SK-N-SH (cell line): ENCODE measurements around the gene AUTS2. TPM values are rescaled to one million over a fixed set of nuclear protein-coding genes. Genes with fewer than 3 reads are reported as not detected.

Experiments used
- CTCF ChIA-PET: fragments of 300-600, 350-600 bp; formaldehyde crosslinking; extraction: SDS; loops from one replicate; lab custom pipeline; 2021; lab: Yijun Ruan, JAX
- POLR2A ChIA-PET: fragments of 350-600 bp; sonication (Branson Sonifier 250); formaldehyde crosslinking; extraction: SDS; loops from one replicate; lab custom pipeline; 2020; ENCODE audit warnings: antibody characterized with exemption, inconsistent platforms; lab: Yijun Ruan, JAX
- DNase-seq: peaks from one replicate; pipeline ENCODE4 v3.0.0; 2012
- H2AFZ ChIP-seq: fragments of 200-600 bp; sonication (generic); 2 replicates; pipeline ENCODE4 v1.8.1; 2016; ENCODE audit warnings: antibody characterized with exemption, mild to moderate bottlenecking, low read depth
- H3F3A ChIP-seq: fragments of 200-600 bp; sonication (generic); replicated peaks from 2 replicates; pipeline ENCODE3; 2016; ENCODE audit warnings: antibody characterized with exemption, mild to moderate bottlenecking; ENCODE audit not compliant: insufficient read depth
- H3K27ac ChIP-seq, 2 experiments: fragments of 200-500 bp in 1 of 2; fragments of 200-600 bp in 1 of 2; sonication (Bioruptor generic) in 1 of 2; sonication (generic), shearing (Covaris generic) in 1 of 2; 2 replicates each; pipeline versions ENCODE4 v1.5.1 to v1.6.1; 2014 to 2016; ENCODE audit warnings: low read depth in 2 of 2, inconsistent platforms in 1 of 2, low read length in 1 of 2, mild to moderate bottlenecking in 1 of 2, mixed read lengths in 1 of 2
- H3K27me3 ChIP-seq: fragments of 200-600 bp; sonication (generic), shearing (Covaris generic); 2 replicates; pipeline ENCODE4 v1.6.1; 2016; ENCODE audit warnings: mixed run types; ENCODE audit not compliant: insufficient read depth
- H3K36me3 ChIP-seq, 2 experiments: fragments of 200-500 bp in 1 of 2; fragments of 200-600 bp in 1 of 2; sonication (Bioruptor generic) in 1 of 2; sonication (generic) in 1 of 2; replicated peaks in 1 of 2; 2 replicates each; pipeline versions ENCODE3 to v1.5.1; 2014 to 2016; ENCODE audit warnings: low read length in 1 of 2, mild to moderate bottlenecking in 1 of 2; ENCODE audit not compliant: insufficient read depth in 2 of 2, control insufficient read depth in 1 of 2
- H3K4me1 ChIP-seq, 2 experiments: fragments of 200-500 bp in 1 of 2; fragments of 200-600 bp in 1 of 2; sonication (Bioruptor generic) in 1 of 2; sonication (generic), shearing (Covaris generic) in 1 of 2; 2 replicates each; pipeline versions ENCODE4 v1.5.1 to v1.6.1; 2014 to 2016; ENCODE audit warnings: low read depth in 1 of 2, low read length in 1 of 2, mixed run types in 1 of 2; ENCODE audit not compliant: insufficient read depth in 2 of 2, control insufficient read depth in 1 of 2
- H3K4me2 ChIP-seq: fragments of 200-600 bp; sonication (generic), shearing (Covaris generic); 2 replicates; pipeline ENCODE4 v1.6.1; 2017; ENCODE audit warnings: mixed run types
- H3K4me3 ChIP-seq, 2 experiments: fragments of 200-500 bp in 1 of 2; fragments of 200-600 bp in 1 of 2; sonication (Bioruptor generic) in 1 of 2; sonication (generic), shearing (Covaris generic) in 1 of 2; 2 replicates each; pipeline versions ENCODE4 v1.5.1 to v1.8.1; 2014 to 2016; ENCODE audit warnings: low read depth in 2 of 2, inconsistent platforms in 1 of 2, low read length in 1 of 2, mild to moderate bottlenecking in 1 of 2, mixed read lengths in 1 of 2, moderate library complexity in 1 of 2
- H3K79me2 ChIP-seq: fragments of 200-600 bp; sonication (generic); 2 replicates; pipeline ENCODE4 v1.8.1; 2017; ENCODE audit warnings: mild to moderate bottlenecking; ENCODE audit not compliant: insufficient read depth
- H3K9ac ChIP-seq: fragments of 200-600 bp; sonication (generic); 2 replicates; pipeline ENCODE4 v1.6.1; 2017; ENCODE audit warnings: mixed run types
- H3K9me2 ChIP-seq: fragments of 200-600 bp; sonication (generic); 2 replicates; pipeline ENCODE4 v1.6.1; 2017; ENCODE audit warnings: mixed run types
- H3K9me3 ChIP-seq: fragments of 200-600 bp; sonication (generic); 2 replicates; pipeline ENCODE4 v1.6.1; 2017; ENCODE audit warnings: mixed run types, mild to moderate bottlenecking, moderate library complexity
- H4K20me1 ChIP-seq: fragments of 200-600 bp; sonication (generic); 2 replicates; pipeline ENCODE4 v1.6.1; 2017; ENCODE audit warnings: mild to moderate bottlenecking, mixed run types; ENCODE audit not compliant: insufficient read depth
- CHD2 ChIP-seq: fragments of 150-350 bp; IDR thresholded peaks from 2 replicates; pipeline ENCODE4 v1.6.1; 2018; ENCODE audit warnings: low read length; ENCODE audit not compliant: partially characterized antibody
- ELF1 ChIP-seq: IDR thresholded peaks from 2 replicates; pipeline ENCODE4 v1.4.0; 2012
- GABPA ChIP-seq: IDR thresholded peaks from 2 replicates; pipeline ENCODE4 v1.4.0; 2012; ENCODE audit warnings: low read depth, mild to moderate bottlenecking
- JUND ChIP-seq: IDR thresholded peaks from 2 replicates; pipeline ENCODE4 v1.4.0; 2012
- MEF2A ChIP-seq: IDR thresholded peaks from 2 replicates; pipeline ENCODE4 v1.4.0; 2012; ENCODE audit warnings: low read depth, borderline replicate concordance
- NRF1 ChIP-seq: IDR thresholded peaks from 2 replicates; pipeline ENCODE4 v1.6.1; 2012; ENCODE audit warnings: low read depth, mild to moderate bottlenecking, low read length
- RAD21 ChIP-seq: IDR thresholded peaks from 2 replicates; pipeline ENCODE4 v1.6.1; 2012; ENCODE audit warnings: mild to moderate bottlenecking, low read length
- RCOR1 ChIP-seq: fragments of 150-350 bp; IDR thresholded peaks from 2 replicates; pipeline ENCODE4 v1.6.1; 2017; ENCODE audit warnings: antibody characterized with exemption, low read length
- RFX5 ChIP-seq: IDR thresholded peaks from 2 replicates; pipeline ENCODE4 v1.6.1; 2012; ENCODE audit warnings: mild to moderate bottlenecking, improper control_type of control experiment, low read length
- SIN3A ChIP-seq: IDR thresholded peaks from 2 replicates; pipeline ENCODE4 v1.6.1; 2012; ENCODE audit warnings: low read depth, mild to moderate bottlenecking, low read length, moderate library complexity, borderline replicate concordance
- SMC3 ChIP-seq: IDR thresholded peaks from 2 replicates; pipeline ENCODE4 v1.6.1; 2012; ENCODE audit warnings: low read depth, low read length, improper control_type of control experiment
- TCF12 ChIP-seq: IDR thresholded peaks from 2 replicates; pipeline ENCODE4 v1.4.0; 2012
- WGBS: methylation state at CpG from one replicate; pipeline ENCODE4 v1.1.6; 2017; ENCODE audit warnings: low lambda C conversion rate; 5-methylcytosine and 5-hydroxymethylcytosine counted together
- polyA plus RNA-seq, 3 experiments: library from polyadenylated mRNA; depleted of rRNA; stranded (reverse); fragments of >200 nt; gene quantifications; 2 replicates each; pipeline ENCODE4 v1.2.3, GENCODE V29; 2012
- TF ChIP-seq, protein P1 (sequence below): IDR thresholded peaks from 2 replicates; pipeline ENCODE4 v1.4.0; 2012; ENCODE audit warnings: low read depth
- TF ChIP-seq, protein P2 (sequence below): fragments of 200-600 bp; sonication (generic); IDR thresholded peaks from 2 replicates; pipeline ENCODE4 v1.6.1; 2017; ENCODE audit warnings: antibody characterized with exemption, mild to moderate bottlenecking, moderate library complexity

The AUTS2 gene
- polyA plus RNA-seq, 1 of the 3 experiments (the other 2 are of a cell fraction) = 15.6 TPM

DNA sequence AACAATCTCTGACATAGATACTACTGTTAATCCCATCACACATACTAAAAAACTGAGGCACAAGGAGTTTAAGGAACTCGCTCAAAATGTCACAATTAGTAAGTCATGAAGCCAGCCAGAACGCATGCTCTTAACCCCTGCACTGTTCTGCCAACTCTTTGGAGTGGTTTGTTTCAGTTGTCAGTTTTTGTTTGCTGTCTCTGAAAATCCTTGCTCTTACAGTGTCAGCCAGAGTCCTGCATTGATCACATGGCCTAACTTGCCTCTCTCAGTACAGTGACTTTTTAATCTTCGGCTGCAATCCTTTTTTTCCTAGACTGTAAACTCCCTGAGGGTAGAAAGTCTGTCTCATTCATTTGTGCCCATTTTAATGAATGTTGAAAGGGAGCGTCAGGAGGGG, 753.8 kb downstream of the AUTS2 start:
- no peaks in the 10 kb centered on the region for H3K36me3 ChIP-seq
- no peaks in the 10 kb centered on the region for H3F3A ChIP-seq
- no peak for TF ChIP-seq CHD2
- TF ChIP-seq TCF12 = no peak
- TF ChIP-seq, protein P1, sequence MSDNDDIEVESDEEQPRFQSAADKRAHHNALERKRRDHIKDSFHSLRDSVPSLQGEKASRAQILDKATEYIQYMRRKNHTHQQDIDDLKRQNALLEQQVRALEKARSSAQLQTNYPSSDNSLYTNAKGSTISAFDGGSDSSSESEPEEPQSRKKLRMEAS = no peak
- TF ChIP-seq RFX5 = no peak
- no peak for TF ChIP-seq RCOR1
- TF ChIP-seq GABPA = no peak
- no peaks in the 10 kb centered on the region for H3K79me2 ChIP-seq
- no peak overlapping the region for H3K4me3 ChIP-seq
- H3K4me1 ChIP-seq = peaks cover 0 to 45% of the 10 kb centered on the region in 2 experiments; a peak in 3 of 4 replicates
- H3K9me3 ChIP-seq = no peaks in the 10 kb centered on the region
- H3K9me2 ChIP-seq = no peaks in the 10 kb centered on the region
- no peak overlapping the region for H3K9ac ChIP-seq
- ChIA-PET POLR2A (no interaction called here), CTCF (interaction anchor here (1.0 to 3.8 kb wide), 4 partner anchors 9 to 346 kb away, joined by 3 to 9 read pairs (median 3); no protein-coding TSS in a partner anchor)
- no peaks in the 10 kb centered on the region for H4K20me1 ChIP-seq
- H2AFZ ChIP-seq = no peak overlapping the region
- DNase-seq = no peak
- 84% methylated on average over 4 of the region's 4 CpGs for WGBS
- no peak overlapping the region for H3K4me2 ChIP-seq
- no peaks in the 10 kb centered on the region for H3K27me3 ChIP-seq
- H3K27ac ChIP-seq = peak overlapping the region in 1 of 2 experiments; percentile 93; a peak in 2 of 4 replicates

DNA sequence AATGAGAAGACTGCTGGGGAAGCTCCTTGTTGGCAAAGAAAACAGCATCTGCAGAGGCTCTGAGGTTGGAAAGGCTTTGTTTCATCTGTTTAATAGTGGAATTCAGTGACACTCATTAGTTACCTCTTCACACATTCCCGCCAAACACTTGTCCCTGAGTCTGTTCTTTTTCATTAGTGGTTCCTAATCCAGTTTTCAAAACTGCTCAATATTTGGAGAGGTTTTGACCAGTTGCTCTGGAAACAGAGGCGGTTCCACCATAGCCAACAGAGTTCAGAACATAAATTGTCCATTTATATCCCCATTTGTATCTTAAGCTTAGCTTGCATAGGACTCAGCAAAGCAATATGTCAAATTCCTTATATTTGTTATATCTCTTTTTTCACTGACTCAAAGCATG, 754.6 kb downstream of the AUTS2 start:
- TF ChIP-seq NRF1 = no peak
- TF ChIP-seq ELF1 = no peak
- no peak for TF ChIP-seq JUND
- no peak for TF ChIP-seq SMC3
- no peak for TF ChIP-seq MEF2A
- TF ChIP-seq, protein P2, sequence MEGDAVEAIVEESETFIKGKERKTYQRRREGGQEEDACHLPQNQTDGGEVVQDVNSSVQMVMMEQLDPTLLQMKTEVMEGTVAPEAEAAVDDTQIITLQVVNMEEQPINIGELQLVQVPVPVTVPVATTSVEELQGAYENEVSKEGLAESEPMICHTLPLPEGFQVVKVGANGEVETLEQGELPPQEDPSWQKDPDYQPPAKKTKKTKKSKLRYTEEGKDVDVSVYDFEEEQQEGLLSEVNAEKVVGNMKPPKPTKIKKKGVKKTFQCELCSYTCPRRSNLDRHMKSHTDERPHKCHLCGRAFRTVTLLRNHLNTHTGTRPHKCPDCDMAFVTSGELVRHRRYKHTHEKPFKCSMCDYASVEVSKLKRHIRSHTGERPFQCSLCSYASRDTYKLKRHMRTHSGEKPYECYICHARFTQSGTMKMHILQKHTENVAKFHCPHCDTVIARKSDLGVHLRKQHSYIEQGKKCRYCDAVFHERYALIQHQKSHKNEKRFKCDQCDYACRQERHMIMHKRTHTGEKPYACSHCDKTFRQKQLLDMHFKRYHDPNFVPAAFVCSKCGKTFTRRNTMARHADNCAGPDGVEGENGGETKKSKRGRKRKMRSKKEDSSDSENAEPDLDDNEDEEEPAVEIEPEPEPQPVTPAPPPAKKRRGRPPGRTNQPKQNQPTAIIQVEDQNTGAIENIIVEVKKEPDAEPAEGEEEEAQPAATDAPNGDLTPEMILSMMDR = no peak
- TF ChIP-seq GABPA = no peak
- no peak for TF ChIP-seq RAD21
- TF ChIP-seq SIN3A = no peak
- Histone ChIP-seq H2AFZ (no peak overlapping the region), H3K4me3 (no peak overlapping the region), H3K4me1 (peaks cover 0 to 46% of the 10 kb centered on the region in 2 experiments; a peak in 3 of 4 replicates), H3K9ac (no peak overlapping the region), H4K20me1 (no peaks in the 10 kb centered on the region), H3K27ac (peak overlapping the region; percentile 30 to 93; a peak in 3 of 4 replicates), H3K27me3 (no peaks in the 10 kb centered on the region), H3K9me3 (no peaks in the 10 kb centered on the region), H3K9me2 (no peaks in the 10 kb centered on the region), H3K79me2 (no peaks in the 10 kb centered on the region), H3K4me2 (no peak overlapping the region), H3F3A (no peaks in the 10 kb centered on the region), H3K36me3 (no peaks in the 10 kb centered on the region)
- POLR2A ChIA-PET = no interaction called here
- DNase-seq = peak; percentile 27
- CTCF ChIA-PET = interaction anchor here (1.3 to 3.8 kb wide), 4 partner anchors 10 to 345 kb away, joined by 3 to 9 read pairs (median 4); no protein-coding TSS in a partner anchor
- 89% methylated on average over 2 of the region's 2 CpGs for WGBS
